HG03432 (cell line): ENCODE data around the gene SPECC1L.

ENCODE experiments used
- ATAC-seq: cut with Tn5 transposase; IDR thresholded peaks from one replicate; pipeline ENCODE4 v1.9.1; 2021; ENCODE audit warnings: mild to moderate bottlenecking, moderate library complexity; ENCODE audit not compliant: unreplicated experiment

SPECC1L gene

DNA sequence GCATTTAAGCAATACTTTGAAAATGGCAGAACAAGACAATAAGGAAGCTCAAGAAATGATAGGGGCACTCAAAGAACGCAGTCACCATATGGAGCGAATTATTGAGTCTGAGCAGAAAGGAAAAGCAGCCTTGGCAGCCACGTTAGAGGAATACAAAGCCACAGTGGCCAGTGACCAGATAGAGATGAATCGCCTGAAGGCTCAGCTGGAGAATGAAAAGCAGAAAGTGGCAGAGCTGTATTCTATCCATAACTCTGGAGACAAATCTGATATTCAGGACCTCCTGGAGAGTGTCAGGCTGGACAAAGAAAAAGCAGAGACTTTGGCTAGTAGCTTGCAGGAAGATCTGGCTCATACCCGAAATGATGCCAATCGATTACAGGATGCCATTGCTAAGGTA is 51.9 kb downstream of the SPECC1L start:
- ATAC-seq, result no peak

- ATAC-seq, result no peak
Measured at GRCh38 chr22:24323233-24323632, 52.6 kb downstream of the SPECC1L start.

GRCh38 chr22:24323695-24324094 is 53.1 kb downstream of the SPECC1L start:
- ATAC-seq, result no peak

GRCh38 chr22:24324137-24324536 is 53.5 kb downstream of the SPECC1L start:
- no peak for ATAC-seq

GRCh38 chr22:24325105-24325757 is 54.6 kb downstream of the SPECC1L start:
- ATAC-seq, result no peak

DNA sequence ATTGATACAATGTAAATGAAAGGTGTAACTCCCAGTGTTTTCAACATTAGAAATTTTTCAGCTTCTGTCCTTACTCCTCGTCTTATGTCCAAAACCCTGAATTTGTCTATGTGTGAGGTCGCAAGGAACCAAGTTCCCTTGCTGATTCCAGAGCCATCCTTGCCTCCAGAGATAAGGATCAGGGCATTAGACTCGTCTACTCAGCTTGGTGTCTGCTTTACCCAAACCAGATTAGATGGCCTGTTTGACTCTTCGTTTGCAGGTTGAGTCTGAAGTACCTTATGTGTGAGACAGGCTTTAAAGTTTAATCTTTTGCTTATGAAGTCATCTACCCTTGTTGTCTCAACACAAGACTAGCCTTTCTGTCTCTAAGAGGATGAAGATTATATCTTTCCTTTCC is 55.6 kb downstream of the SPECC1L start:
- ATAC-seq, result no peak

- no peak for ATAC-seq
Measured at GRCh38 chr22:24327832-24328231, 57.2 kb downstream of the SPECC1L start.

DNA sequence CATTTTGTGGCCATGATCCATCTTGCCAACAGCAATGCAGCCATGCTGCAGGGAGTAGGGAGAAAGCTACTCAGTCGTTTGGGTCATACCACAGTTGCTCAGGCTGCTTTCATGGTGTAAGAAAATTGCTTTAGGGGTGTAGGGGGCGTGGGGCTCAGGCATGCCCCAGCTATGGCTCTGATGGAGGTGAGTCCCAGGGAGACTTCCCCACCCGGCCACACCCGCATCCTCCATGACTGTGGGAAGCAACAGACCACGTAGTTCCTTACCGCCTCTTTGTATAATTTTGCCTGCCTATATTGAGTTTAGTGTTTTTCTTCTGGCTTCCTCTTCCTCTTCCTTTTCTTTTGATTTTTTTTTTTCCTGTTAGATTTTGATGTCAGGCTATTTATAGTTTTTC is 58.8 kb downstream of the SPECC1L start:
- no peak for ATAC-seq

- no peak for ATAC-seq
Measured at GRCh38 chr22:24330636-24331035, 60.0 kb downstream of the SPECC1L start.

DNA sequence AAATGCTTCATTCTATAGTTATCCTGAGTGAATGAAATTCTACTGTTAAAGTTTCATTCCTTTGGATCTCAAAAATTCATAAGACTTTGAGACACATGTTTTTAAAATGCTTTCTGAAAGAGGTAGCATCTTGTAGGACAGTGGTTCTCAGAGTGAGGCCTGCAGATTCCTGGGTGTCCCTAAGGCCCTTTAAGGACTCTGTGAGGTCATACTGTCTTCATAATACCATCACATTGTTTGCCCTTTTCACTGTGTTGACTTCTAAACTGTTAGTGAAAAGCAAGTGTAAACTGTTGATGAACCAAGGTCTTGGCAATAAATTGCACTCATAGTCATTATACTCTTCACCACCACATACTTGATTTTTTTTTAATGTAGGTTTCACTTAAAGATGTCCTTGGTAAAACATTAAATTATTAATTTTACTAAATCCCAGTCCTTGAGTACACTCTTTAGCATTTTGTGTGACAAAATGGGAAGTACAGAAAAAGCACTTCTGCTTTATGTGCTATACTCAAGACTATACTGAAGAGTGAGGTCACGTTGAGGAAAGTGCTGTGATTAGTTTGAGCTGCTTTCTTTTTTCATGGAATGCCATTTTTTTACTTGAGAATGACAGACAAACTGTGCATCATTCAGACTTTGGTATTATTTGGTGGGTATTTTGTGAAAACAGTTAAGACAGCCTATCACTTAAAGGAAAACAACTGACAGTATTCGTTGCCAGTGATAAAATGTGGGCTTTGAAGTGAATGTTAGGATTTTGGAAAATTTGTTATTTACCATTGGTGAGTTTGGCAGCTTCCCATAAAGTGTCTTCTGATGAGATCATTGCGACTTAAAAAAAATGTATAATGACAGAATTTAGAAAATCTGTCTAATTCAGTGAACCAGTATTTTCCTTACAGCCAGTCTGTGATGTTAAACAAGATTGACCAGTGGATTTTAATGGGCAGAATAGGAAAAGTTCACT is 61.1 kb downstream of the SPECC1L start:
- ATAC-seq, result no peak

- no peak for ATAC-seq
Measured at GRCh38 chr22:24333301-24333700, 62.7 kb downstream of the SPECC1L start.

- no peak for ATAC-seq
Measured at GRCh38 chr22:24335496-24335895, 64.9 kb downstream of the SPECC1L start.

DNA sequence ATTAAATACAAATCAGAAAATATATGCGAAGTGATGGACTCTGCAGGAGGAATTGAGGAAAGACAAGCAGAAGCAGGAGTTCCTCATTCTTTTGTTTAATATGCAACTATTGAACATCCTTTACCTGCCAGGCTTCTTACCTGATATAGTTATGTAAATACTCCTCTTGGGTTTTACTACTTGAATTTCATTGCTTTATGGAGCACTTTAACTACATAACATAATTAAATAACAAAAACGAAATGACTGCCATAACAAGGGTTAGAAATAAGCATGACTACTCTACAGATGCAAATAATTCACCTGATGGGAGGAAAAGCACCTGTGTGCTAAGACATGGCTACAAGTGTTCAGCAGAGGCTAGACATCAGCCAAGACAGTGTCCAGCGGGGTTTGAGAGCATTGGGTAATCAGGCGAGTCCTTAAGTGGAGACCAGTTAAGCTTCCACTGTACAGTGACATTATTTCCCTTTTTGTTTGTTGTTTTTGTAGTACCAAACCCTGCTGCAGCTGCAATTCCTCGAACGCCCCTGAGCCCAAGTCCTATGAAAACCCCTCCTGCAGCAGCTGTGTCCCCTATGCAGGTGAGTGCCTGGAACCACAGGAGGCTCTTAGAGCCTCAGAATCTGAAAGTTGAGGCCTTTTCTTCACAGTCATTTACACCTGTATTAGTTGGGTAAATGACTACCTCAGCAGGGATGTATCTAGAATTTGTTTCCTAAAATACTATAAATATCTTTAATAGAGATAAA is 67.4 kb downstream of the SPECC1L start:
- ATAC-seq, result no peak

DNA sequence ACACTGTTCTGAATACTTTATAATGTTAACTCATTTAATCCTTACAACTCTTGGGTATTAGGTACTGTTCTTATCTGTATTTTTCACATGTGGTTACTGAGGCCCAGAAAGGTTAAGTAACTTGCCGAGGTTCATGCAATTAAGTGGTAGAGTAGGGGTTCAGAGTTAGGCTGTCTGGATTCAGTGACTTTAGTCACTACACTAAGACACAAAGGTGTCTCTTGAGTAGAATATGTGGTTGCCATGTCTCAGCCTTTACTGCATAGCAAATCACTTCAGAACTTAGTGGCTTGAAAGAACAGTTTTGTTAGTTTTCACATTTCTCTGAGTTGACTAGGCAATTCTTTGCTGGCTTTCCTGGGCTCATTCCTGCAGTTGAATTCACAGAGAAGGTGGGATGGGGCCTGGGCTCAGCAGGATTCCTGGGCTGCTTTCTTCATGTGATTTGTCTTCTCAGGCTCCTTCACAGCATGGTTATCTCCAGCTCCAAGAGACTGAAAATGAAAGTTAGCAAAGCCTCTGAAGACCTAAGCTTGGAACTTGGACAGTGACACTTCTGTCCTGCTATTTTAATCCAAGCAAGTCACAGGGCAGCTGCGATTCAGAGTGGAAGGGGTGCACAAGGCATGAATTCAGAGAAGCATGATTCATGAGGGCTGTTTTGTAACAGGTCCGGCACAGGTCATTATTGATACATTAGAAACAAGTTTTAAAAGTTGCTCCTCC is 68.3 kb downstream of the SPECC1L start:
- no peak for ATAC-seq

GRCh38 chr22:24339452-24339747 is 68.8 kb downstream of the SPECC1L start:
- no peak for ATAC-seq

GRCh38 chr22:24341627-24342026 is 71.0 kb downstream of the SPECC1L start:
- no peak for ATAC-seq

DNA sequence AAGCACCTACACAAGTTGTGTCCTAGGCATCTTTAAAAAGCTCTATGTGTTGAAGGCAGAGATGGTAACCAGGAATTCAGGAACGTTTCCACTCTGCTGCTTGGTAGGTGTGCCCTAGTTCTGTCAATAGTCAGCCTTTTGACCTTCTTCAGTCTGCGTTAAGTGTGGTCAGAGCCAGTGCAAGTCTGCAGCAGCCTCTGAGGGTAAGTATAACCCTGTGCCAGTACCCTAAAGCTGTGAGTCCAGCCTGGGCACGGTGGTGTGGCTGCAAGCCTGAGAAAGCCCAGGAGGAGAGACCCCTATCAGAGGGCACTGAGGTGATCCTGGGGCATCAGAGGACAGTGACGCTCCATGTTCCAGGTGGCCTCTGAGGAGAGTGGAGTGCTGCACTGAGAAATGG is 80.0 kb downstream of the SPECC1L start:
- ATAC-seq, result no peak

DNA sequence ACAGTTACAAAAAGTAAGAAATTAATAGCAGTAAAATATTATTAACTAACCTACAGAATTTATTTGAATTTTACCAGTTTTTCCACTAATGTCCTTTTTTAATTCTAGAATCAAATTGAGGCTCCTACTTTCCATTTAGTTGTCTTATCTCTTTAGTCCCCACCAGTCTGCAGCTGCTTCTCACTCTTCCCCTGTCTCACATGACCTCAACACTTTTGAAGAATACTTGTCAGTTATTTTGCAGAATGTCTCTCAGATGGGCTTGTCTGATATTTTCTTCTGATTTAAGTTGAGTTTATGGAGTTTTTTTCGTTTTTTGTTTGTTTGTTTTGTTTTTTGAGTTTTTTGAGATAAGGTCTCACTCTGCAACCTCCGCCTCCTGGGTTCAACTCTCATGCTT is 82.5 kb downstream of the SPECC1L start:
- no peak for ATAC-seq

DNA sequence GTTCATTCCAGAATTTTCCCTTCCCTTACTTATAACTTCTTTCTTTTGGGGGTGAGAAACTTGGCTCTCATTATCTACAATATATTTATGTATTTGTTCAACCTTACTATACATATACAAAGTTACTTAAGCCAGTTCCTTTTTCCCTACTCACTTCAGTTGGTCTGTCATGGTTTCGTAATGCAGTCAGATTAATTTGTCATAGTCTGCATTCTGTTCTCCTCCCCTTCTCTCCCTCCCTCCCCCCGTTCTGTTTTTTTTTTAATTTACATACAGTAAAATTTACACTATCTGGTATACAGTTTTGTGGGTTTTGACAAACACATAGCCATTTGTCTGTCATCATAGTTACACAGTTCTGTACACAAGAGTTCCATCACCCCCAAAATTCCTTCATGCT is 84.9 kb downstream of the SPECC1L start:
- ATAC-seq, result no peak

DNA sequence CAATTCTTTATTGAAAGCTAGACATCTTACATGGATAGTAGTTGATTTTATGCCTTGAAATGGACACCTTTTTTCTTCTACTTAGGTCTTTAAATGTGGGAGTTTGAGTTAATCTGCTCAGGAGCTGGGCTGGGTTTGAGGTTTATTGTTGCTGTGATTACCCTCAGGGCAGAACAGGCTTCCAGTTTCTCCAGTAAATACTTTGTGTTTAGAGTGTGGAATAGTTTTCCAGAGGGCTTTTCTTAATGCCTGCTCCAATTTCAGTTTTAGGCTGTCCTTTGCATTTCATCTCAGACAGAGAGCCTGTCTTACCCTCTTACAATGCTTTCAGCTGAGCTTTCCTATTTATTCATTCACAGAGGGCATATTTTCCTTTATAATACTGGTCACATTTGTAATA is 86.9 kb downstream of the SPECC1L start:
- no peak for ATAC-seq
